Measurements from ENCODE around the gene FIGN.

- TF ChIP-seq CTCF (IDR thresholded peaks at IDR 0.05) (no peak), EZH2 (IDR thresholded peaks at IDR 0.05; ENCODE audit: borderline replicate concordance, insufficient read depth, low read depth, low read length, poor library complexity, severe bottlenecking) (no peak)
Measured at GRCh38 chr2:163658556-163658955, 77.3 kb downstream of the FIGN start.
